Left lobe of liver (tissue), 2 donors: ENCODE data around the gene DHRSX. TPM values are rescaled to one million over a fixed set of nuclear protein-coding genes. Genes with fewer than 3 reads are reported as not detected.
"Not testable (repeated sequence)": the region's sequence is repeated elsewhere in the genome, so short reads cannot be mapped to it uniquely, and the experiment has no call there.

Experiments
- ATAC-seq: fragments of 200-7000 bp; cut with Tn5 transposase; one replicate; pipeline ENCODE4 v1.9.1; 2020; ENCODE audit warnings: mild to moderate bottlenecking, moderate library complexity
- DNase-seq: peaks from one replicate; pipeline ENCODE4 v3.0.0-alpha.2; 2020; ENCODE audit warnings: low spot score
- total RNA-seq: library from RNA; stranded (reverse); gene quantifications from one replicate; pipeline ENCODE4 v1.2.1, GENCODE V29; 2021
- donor health status: DM: no; HTN: no; CAD: no; lungs with moderate emphysema.
- donor health status: DM: no; HTN: yes; CAD: no.

Gene DHRSX
- total RNA-seq, 1 donor from 2014 or later, result 23.0 TPM

- ATAC-seq, result peak; percentile 60
- DNase-seq, result not testable (repeated sequence)
Observed at GRCh38 chrX:2477313-2477712, 23.5 kb downstream of the DHRSX start.

- DNase-seq (no peak), ATAC-seq (no peak)
Observed at GRCh38 chrX:2474963-2475726, 25.6 kb downstream of the DHRSX start.

- no peak for ATAC-seq
- DNase-seq, result no peak
Observed at GRCh38 chrX:2474280-2474962, 26.4 kb downstream of the DHRSX start.

GRCh38 chrX:2473064-2473463 is 27.7 kb downstream of the DHRSX start:
- DNase-seq (peak; percentile 68), ATAC-seq (peak; percentile 85)

GRCh38 chrX:2471641-2472040 is 29.1 kb downstream of the DHRSX start:
- ATAC-seq (no peak), DNase-seq (no peak)

- not testable (repeated sequence) for DNase-seq, ATAC-seq
Observed at GRCh38 chrX:2471126-2471525, 29.6 kb downstream of the DHRSX start.

DNA sequence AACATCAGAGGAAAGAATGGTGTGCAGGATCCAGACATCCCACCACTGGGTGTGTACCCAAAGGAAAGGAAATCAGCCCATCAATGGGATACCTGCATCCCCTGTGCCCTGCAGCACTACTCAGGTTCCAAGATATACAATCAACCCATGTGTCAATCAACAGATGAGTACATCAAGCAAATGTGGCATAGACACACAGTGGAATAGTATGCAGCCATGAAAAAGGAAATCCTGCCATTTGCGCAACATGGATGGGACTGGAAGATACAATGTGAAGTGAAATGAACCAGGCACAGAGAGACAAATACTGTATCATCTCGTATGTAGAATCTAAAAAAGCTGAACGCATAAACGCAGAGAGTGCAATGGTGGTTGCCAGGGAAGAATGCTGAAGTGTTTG is 30.9 kb downstream of the DHRSX start:
- ATAC-seq, result not testable (repeated sequence)

GRCh38 chrX:2469196-2469685 is 31.5 kb downstream of the DHRSX start:
- no peak for ATAC-seq
- no peak for DNase-seq

More for the DNA sequence above, 30.9 kb downstream of the DHRSX start:
- DNase-seq, result not testable (repeated sequence)

DNA sequence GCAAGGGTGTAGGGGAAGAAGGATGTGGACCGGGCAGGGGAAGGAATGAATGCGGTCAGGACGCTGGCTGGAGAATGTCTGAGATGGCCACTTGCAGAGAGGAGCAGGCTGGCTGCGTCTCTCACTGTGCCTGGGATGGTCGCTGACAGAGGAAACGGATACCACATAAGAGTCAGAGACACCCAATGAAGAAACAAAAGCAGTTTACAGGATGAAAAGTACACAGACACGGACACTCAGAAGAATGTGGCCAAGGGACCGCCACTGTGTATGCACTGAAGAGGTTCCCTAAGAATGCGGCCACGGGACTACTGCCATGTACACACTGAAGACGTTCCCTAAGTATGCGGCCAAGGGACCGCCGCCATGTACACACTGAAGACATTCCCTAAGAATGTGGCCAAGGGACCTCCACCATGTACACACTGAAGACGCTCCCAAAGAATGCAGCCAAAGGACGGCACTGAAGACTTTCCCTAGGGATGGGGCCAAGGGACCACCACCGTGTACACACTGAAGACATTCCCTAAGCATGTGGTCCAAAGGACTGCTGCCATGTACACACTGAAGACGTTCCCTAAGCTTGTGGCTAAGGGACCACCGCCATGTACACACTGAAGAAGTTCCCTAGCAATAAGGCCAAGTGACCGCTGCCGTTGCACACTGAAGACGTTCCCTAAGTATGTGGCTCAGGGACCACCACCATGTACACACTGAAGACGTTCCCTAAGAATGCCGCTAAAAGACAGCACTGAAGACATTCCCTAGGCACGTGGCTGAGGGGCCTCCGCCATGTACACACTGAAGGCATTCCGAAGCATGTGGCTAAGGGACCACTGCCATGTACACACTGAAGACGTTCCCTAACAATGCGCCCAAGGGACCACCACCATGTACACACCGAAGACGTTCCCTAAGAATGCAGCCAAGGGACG is 32.2 kb downstream of the DHRSX start:
- DNase-seq (no peak), ATAC-seq (no peak)

GRCh38 chrX:2466876-2467656 is 33.7 kb downstream of the DHRSX start:
- ATAC-seq, result peak; percentile 84
- no peak for DNase-seq

- no peak for ATAC-seq
- DNase-seq, result no peak
Observed at GRCh38 chrX:2464677-2465166, 36.1 kb downstream of the DHRSX start.

DNA sequence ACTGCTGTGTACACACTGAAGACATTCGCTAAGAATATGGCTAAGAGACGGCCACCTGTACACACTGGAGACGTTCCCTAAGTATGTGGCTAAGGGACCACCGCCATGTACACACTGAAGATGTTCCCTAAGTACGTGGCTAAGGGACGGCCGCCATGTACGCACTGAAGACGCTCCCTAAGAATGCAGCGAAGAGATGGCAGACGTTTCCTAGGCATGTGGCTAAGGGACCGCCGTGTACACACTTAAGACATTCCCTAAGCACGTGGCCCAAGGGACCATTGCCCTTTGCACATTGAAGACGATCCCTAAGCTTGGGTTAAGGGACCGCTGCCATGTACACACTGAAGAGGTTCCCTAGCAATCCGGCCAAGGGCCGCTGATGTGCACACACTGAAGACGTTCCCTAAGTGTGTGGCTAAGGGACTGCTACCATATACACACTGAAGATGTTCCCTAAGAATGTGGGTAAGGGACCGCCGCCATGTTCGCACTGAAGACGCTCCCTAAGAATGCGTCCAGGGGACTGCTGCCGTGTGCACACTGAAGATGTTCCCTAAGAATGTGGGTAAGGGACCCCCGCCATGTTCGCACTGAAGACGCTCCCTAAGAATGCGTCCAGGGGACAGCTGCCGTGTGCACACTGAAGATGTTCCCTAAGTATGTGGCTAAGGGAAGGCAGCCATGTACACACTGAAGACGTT is 36.7 kb downstream of the DHRSX start:
- DNase-seq (no peak), ATAC-seq (no peak)

- ATAC-seq, DNase-seq: not testable (repeated sequence)
Observed at GRCh38 chrX:2463481-2463880, 37.3 kb downstream of the DHRSX start.

GRCh38 chrX:2462780-2463179 is 38.0 kb downstream of the DHRSX start:
- DNase-seq (no peak), ATAC-seq (no peak)

DNA sequence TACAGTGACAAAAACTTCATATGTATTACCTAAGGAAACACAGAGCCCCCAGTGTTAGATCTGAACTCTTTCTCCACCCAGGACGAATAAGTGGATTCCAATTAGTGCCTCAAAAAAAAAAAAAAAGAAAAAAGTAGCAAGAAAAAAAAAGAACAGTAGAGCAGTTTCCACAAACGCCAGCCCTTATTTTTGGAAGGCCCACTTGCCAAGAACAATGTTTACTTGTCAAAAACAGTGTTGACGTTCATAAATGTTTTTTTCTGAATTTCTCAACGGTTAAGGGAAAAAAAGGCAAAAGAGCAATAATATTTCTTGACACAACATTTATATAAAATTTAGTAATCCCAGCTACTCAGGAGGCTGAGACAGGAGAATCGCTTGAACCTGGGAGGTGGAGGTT is 38.7 kb downstream of the DHRSX start:
- no peak for DNase-seq

GRCh38 chrX:2461711-2462016 is 39.1 kb downstream of the DHRSX start:
- no peak for ATAC-seq

More for the DNA sequence above, 38.7 kb downstream of the DHRSX start:
- no peak for ATAC-seq

GRCh38 chrX:2460821-2461710 is 39.7 kb downstream of the DHRSX start:
- ATAC-seq, result peak; percentile 85
- DNase-seq, result peak; percentile 69

More at GRCh38 chrX:2461711-2462016, 39.1 kb downstream of the DHRSX start:
- DNase-seq, result no peak

DNA sequence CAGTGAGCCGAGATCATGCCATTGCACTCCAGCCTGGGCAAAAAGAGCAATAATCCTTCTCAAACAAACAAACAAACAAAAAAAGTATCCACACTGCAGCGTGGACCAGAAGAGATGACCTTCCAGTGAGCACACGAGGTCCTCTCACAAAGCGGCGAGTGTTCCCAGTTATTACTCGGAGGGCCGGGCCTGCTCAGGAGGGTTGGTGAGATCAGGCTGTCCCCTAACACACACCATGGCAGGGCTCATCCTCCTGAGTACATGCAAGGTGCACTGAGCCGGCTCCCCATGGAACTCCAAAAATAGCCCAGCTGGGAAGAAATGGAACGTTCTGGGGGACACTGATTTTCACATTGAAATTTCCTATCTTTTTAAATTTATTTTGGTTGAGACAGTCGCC is 40.7 kb downstream of the DHRSX start:
- not testable (repeated sequence) for DNase-seq

More for the DNA sequence above, 40.7 kb downstream of the DHRSX start:
- ATAC-seq, result peak; percentile 9
